ENCODE data around the gene FILIP1L.
"Not testable (repeated sequence)": the region's sequence is repeated elsewhere in the genome, so short reads cannot be mapped to it uniquely, and the experiment has no call there.

Gene FILIP1L

DNA sequence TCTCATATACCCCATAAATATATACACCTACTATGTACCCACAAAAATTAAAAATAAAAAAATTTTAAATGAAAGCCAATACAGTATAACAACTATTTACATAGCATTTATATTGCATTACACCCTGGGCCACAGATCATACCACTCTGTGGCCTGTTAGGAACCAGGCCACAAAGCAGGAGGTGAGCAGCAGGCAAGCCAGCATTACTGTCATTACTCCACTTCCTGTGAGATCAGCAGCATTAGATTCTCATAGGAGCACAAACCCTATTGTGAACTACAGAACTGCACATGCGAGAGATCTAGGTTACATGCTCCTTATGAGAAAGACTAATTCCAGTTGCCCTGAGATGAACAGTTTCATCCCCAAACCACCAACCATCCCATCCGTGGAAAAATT lies 17.4 kb downstream of the FILIP1L start:
- DNase-seq: no peak

GRCh38 chr3:100096286-100096685 lies 18.0 kb downstream of the FILIP1L start:
- DNase-seq: not testable (repeated sequence)

- no peak for DNase-seq
These were observed 20.5 kb downstream of the FILIP1L start for GRCh38 chr3:100093831-100094230.

GRCh38 chr3:100090669-100091005 lies 23.7 kb downstream of the FILIP1L start:
- no peak for DNase-seq

- no peak for DNase-seq
These were observed 24.3 kb downstream of the FILIP1L start for GRCh38 chr3:100089812-100090668.

DNA sequence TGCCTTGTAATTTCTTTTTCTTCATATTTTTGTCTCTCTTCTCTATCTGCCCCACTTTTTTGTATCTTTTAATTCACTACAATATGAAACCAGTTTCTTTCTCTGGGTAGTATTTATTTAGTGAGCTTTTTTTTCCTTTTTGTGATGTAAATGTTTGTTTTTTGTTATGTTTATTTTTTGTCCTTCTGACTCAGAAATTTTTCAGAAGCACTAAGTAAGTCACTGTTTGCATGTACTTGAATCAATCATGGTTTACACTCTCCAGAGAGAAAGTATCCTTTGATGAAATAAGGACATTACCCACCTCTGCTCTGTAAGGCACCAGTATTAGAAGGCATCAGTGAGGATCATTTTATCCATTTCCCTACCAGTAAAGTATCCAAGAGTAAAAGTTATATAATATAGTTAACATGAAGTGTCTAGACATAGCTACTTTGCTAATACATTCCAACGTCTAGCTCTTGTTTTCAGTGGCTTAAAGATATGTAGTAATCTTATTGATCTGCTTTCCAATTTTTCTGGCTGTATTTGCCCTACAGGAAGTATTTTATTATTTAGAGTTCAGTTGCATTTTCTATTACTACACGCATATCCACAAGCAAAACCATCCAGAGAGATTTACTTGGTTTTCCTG lies 25.4 kb downstream of the FILIP1L start:
- no peak for DNase-seq

DNA sequence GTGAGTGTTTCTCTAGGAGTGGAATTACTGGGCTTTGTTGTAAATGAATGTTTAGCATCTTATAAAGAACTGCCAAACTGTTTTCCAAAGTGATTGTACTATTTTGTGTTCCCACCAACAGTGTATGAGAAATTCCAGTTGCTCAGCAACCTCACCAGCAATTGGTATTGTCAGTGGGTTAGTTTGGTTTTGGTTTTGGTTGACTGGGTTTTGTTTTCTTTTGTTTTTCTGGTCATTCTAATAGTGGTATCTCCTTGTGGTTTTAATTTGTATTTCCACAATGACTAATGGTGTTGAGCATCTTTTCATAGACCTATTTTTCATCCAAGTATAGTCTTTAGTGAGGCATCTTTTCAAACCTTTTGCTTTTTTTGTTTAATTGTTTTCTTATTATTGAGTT lies 27.1 kb downstream of the FILIP1L start:
- no peak for DNase-seq

DNA sequence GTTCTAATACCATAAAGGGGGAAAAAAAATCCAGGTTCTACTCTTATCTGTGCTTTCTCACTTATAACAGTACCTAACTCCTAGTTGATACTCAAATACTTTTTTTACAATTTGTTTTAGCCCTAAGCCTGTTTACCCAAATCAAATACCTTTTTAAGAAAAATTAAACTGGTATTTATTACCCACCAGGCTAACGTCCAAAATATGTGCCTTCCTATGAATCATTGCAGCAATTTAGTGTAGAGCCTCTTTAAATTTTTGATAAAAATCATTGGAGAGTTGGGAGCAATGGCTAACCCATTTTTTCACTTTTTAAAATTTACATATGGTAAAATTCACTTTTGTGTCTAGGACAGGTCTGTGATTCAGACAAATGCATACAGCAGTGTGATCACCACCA lies 27.9 kb downstream of the FILIP1L start:
- no peak for DNase-seq

DNA sequence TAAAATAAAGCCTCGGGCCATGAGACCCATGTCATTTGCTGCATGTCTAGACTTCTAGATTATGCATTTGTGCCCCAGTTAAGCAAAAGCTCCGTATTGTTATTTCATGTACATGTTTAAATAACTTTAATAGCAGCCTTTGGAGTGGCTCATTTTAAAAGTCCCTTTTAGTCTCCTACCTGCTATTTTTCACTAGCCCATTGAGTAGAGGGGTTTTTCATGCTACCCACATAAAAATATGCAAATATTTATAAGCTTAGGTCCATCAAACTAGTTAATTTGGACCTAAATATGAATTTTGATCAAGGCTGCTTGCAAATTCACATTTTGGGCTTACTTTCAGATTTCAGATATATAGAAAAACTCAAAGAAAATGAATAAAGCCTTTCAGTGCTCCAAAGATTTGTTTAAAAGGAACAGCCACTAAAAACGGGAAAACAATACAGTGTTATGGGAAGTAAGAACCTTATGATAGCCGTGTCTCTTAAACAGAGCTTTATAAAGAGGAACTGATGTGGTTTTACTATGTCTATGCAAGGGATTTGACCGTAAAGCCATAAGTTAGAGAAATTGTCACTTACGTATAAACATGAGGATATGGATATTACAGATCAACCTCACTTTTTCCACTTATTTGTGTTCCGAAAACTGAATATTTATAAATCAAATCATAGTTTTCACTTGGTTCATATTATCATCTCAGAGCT lies 30.0 kb downstream of the FILIP1L start:
- DNase-seq: no peak

DNA sequence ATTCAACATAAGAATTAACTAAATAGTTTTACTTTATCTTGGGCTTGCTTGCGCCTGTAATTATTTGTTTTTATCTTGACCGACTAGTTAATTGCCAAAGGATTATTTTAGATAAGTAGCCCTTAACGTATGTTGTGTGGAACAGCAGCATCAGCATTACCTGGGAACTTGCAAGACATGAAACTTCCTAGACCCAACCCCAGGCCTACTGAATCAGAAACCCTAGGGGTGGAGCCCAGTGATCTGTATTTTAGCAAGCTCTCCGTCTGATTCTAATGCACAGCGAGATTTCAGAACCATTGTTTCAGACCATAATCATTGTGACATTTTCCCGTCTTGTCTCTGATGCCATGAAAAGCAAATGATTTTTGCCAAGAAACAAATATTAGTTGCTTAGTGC lies 31.1 kb downstream of the FILIP1L start:
- DNase-seq: no peak

DNA sequence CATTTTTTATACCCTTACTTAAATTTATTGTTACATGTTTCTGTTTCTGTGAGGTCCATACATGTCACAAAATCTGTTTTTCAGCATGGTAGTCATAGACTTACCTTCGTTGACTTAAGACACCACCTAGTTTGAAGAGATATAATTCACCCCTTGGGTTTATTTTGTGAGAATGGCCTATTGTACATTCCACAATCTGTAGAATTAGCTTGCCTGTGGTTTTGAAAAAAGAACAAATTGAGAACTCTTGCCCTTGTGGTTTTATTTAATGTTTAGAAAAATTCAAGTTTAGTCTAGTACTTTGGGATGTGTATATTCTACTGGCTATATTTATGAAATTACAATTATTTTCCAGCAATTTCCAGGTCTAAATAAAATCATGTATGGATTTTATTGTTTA lies 31.6 kb downstream of the FILIP1L start:
- no peak for DNase-seq

DNA sequence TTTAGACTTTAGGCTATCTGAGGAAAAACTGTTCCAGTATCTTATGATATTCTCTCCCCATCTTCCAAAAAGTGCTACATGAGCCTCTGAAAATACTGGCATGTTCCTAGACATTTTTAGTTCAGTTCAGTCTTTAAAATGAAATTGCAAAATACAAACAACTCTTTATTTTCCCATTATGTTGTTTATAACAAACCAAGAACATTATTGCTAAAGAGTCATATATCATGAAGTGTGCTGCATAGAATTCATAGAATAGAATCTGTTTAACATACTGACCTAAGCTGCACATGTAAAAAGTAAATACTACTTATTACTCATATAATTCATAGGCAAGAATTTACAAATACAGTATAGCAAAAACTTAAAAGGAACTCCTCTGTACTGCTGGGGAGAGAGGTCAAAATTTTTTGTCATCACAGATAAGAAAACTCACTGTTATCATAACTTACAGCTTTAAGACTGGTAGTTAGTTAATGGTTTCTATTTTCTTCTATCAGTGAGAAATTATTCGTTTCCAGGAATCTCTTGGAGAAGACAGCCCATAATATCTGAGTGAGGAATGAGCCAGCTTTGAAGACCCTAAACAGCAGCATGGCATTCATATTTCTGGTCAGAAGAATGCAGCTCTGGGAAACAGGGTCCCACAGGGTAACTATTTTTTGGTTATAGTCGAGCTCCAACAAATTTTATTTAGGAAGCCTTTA lies 32.2 kb downstream of the FILIP1L start:
- DNase-seq: no peak

DNA sequence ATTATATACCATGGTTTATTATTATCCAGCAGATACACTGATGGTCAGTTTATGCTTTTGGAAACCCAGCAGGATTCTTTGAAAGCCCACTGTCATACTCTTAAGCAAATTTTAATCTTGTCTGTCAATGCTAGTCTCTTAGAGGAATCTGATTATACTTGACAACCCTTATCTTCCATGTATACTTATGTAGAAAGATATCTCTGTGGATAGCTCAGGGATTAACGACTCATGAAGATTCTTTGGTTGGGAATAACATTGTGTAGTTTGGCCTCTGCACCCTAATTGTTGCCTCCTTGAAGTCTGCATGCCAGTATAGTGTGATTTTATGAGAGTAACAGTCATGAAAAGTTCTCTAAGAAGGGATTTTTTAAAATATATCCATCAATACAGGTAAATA lies 33.0 kb downstream of the FILIP1L start:
- no peak for DNase-seq

DNA sequence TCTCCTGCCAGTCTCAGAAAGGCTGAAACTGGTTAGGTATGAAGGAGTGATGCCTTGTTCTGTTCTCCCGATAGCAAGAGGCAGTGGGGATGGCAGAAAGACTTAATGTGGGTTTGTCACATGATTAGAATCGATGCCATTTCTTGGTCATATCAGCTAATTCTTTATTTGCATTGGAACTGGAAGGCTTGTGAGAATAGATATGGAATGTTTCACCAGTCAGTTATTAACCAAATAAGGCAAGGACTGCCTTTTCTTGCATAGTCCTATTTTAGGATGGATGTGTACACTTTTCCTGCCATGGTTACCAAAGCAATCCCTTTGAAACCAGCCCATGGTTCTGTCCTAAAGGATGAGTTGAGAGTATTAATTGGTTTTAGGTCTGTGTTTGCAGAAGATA lies 33.7 kb downstream of the FILIP1L start:
- no peak for DNase-seq

GRCh38 chr3:100079328-100079727 lies 35.0 kb downstream of the FILIP1L start:
- no peak for DNase-seq

GRCh38 chr3:100076731-100077529 lies 37.4 kb downstream of the FILIP1L start:
- DNase-seq: no peak

- no peak for DNase-seq
These were observed 38.2 kb downstream of the FILIP1L start for GRCh38 chr3:100075851-100076730.

GRCh38 chr3:100075196-100075595 lies 39.1 kb downstream of the FILIP1L start:
- no peak for DNase-seq

GRCh38 chr3:100073714-100074307 lies 40.5 kb downstream of the FILIP1L start:
- DNase-seq: no peak

DNA sequence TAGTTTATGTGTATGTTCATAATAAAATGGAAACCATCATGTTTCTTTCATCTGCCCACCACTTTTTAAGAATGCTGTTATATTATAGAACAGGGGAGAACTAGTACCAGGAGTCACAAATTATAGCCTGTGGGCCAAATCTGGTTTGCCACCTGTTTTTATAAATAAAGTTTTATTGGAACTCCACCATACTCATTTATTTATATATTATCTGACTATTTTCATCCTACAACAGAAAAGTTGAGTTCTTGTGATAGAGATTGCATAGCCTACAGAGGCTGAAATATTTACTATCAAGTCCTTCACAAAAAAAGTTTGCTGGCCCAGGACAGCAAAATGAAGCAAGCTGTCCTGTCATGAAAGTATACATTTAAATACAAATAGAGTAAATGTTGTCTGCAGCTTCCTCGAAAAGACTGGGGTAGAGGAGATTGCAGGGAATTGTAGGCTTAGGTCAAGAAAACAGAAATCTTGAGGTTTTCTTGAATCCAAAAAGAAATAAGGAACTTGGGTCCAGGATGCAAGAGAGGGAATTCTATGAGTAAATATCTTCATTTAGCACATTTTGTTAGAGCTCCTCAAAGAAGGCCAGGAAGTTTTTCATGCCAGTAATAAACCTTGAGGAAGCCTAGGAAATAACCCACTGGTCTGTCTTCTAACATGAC lies 41.1 kb downstream of the FILIP1L start:
- DNase-seq: no peak

Data from NCI-H510A (cell line).